Heart left ventricle (tissue), 16 donors: ENCODE data around the gene ATP6V1B1. TPM values are rescaled to one million over a fixed set of nuclear protein-coding genes. Genes with fewer than 3 reads are reported as not detected.

Source experiments
- ATAC-seq, 4 donors: fragments of 200-7000 bp; cut with Tn5 transposase; one replicate each; pipeline ENCODE4 v1.9.1; 2020 to 2022; ENCODE audit warnings: moderate library complexity in 4 of 4, mild to moderate bottlenecking in 3 of 4, moderate number of reproducible peaks in 1 of 4
- DNase-seq, 5 donors: peaks; one replicate each; pipeline ENCODE4 v3.0.0-alpha.2; 2020
- H3K27ac ChIP-seq, 12 donors: fragments of 200-600 bp; sonication (generic) in 4 of 12; one replicate each; pipeline versions ENCODE4 v1.5.0 to v1.8.0; 2016 to 2022; ENCODE audit warnings: mild to moderate bottlenecking in 2 of 12
- H3K27me3 ChIP-seq, 9 donors: fragments of 200-600 bp; sonication (generic) in 2 of 9; one replicate each; pipeline versions ENCODE4 v1.5.1 to v1.8.0; 2016 to 2022; ENCODE audit warnings: mild to moderate bottlenecking in 3 of 9
- H3K36me3 ChIP-seq, 9 donors: fragments of 200-600 bp; sonication (generic) in 2 of 9; one replicate each; pipeline versions ENCODE4 v1.5.0 to v1.8.0; 2018 to 2022; ENCODE audit warnings: mild to moderate bottlenecking in 2 of 9
- H3K4me1 ChIP-seq, 12 donors: fragments of 200-600 bp; sonication (generic) in 4 of 12; one replicate each; pipeline versions ENCODE4 v1.5.0 to v1.8.0; 2016 to 2022; ENCODE audit warnings: mild to moderate bottlenecking in 3 of 12
- H3K4me3 ChIP-seq, 12 donors: fragments of 200-600 bp; sonication (generic) in 4 of 12; one replicate each; pipeline versions ENCODE4 v1.5.0 to v1.8.0; 2017 to 2022; ENCODE audit warnings: mild to moderate bottlenecking in 9 of 12, moderate library complexity in 4 of 12
- H3K9me3 ChIP-seq, 12 donors: fragments of 200-600 bp; sonication (generic) in 4 of 12; one replicate each; pipeline versions ENCODE4 v1.5.0 to v1.8.0; 2016 to 2022; ENCODE audit warnings: mild to moderate bottlenecking in 1 of 12
- POLR2A ChIP-seq, 2 donors: fragments of 450-650 bp; IDR thresholded peaks; one replicate each; pipeline ENCODE4 v1.6.1; 2017; ENCODE audit warnings: antibody characterized with exemption in 2 of 2, mild to moderate bottlenecking in 2 of 2, moderate library complexity in 2 of 2
- WGBS, 4 donors: extraction: QIAGEN DNeasy Blood & Tissue Kit in 2 of 4; methylation state at CpG; one replicate each; pipeline versions ENCODE4 v1.1.5 to v1.1.7; 2013 to 2018; 5-methylcytosine and 5-hydroxymethylcytosine counted together
- intact Hi-C, 10 donors: fragments of 100-400 bp; cut with DNase I; formaldehyde crosslinking; loops; one replicate each; pipeline versions ENCODE4 v1.11.1 to v1.14.2; 2022
- polyA plus RNA-seq, 2 donors: library from polyadenylated mRNA; stranded (reverse); fragments of 200-250 nt; gene quantifications; one replicate each; pipeline ENCODE4 v1.2.3, GENCODE V29; 2013
- total RNA-seq, 9 donors: library from RNA; depleted of rRNA in 2 of 9; stranded (reverse); fragments of >200 nt in 2 of 9; fragmentation: NEBNext Ultra II Directional in 3 of 9; extraction: Animal tissue kit (Norgen Biotek cat#: 25700) in 3 of 9; gene quantifications; one replicate each; pipeline versions ENCODE4 v1.1.0 to v1.2.4, GENCODE V29; 2016 to 2023
- TF ChIP-seq, protein P1 (sequence below), 12 donors: fragments of 200-600 bp; sonication (generic) in 4 of 12; IDR thresholded peaks; one replicate each; pipeline versions ENCODE4 v1.5.0 to v1.8.0; 2018 to 2022; ENCODE audit warnings: antibody characterized with exemption in 12 of 12, mild to moderate bottlenecking in 5 of 12
- donor health status: ischemic (EF 13 %, LVEDD 7.1; RV severe dilation, severe dysfunction).
- donor health status: healthy with polysubstance abuse.
- donor health status: DM: no; HTN: yes; CAD: no.
- donor health status: DM: no; HTN: no; CAD: no.
- donor health status: ischemic (EF 25% LVEDD 6.9; RV normal size, moderate dysfunction).
- donor health status: ischemic (EF 25% LVEDD 5.7; RV mildly dilated, moderate dysfunction).
- donor health status: healthy.
- donor health status: DM: yes; HTN: yes; CAD: no.
- donor health status: ischemic (EF 35%, LVEDD 5.7; RV mildly dilated, moderate dysfunction).
- donor health status: nonischemic (EF 11% LVEDD 7.7; RV severe dilation, severe dysfunction).
- donor health status: DM: yes; HTN: yes; CAD: no.
- donor health status: PGD.
- donor health status: ischemic (EF 29% LVEDD 5.4; RV normal size, mild dysfunction).
- donor health status: nonischemic (EF 23%, LVEDD 6.1; RV moderate dilation, normal function).

Gene ATP6V1B1
- total and polyA plus RNA-seq, 11 donors = 0.16 to 1.8 (median 0.48) TPM; not detected in 4

DNA sequence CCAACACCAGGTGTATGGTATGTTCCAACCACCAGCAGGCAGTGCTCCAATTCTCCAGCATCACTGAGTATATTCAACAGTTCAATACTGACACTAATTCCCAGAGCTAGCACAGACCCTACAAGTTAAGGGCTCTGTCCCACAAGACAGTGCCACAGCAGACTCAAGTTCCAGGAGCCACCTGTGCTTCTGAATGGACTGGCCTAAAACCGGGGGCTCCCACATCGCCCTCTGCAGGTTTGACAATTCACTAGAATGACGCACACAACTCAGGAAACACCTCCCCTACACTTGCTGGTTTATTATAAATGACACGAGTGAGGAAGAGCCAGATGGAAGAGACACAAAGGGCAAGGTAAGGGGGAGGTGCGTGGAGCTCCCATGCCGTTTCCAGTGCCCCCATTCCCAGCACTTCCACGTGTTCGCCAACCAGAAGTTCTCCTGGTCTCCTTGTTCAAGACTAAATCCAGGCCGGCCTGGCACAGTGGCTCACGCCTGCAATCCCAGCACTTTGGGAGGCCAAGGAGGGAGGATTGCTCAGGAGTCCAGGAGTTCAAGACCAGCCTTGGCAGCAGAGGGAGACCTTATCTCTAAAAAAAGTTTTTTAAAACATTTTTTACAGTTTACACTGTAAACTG, 12.2 kb upstream of the ATP6V1B1 start:
- ATAC-seq (no peak), DNase-seq (no peak)
- TF ChIP-seq, protein P1, sequence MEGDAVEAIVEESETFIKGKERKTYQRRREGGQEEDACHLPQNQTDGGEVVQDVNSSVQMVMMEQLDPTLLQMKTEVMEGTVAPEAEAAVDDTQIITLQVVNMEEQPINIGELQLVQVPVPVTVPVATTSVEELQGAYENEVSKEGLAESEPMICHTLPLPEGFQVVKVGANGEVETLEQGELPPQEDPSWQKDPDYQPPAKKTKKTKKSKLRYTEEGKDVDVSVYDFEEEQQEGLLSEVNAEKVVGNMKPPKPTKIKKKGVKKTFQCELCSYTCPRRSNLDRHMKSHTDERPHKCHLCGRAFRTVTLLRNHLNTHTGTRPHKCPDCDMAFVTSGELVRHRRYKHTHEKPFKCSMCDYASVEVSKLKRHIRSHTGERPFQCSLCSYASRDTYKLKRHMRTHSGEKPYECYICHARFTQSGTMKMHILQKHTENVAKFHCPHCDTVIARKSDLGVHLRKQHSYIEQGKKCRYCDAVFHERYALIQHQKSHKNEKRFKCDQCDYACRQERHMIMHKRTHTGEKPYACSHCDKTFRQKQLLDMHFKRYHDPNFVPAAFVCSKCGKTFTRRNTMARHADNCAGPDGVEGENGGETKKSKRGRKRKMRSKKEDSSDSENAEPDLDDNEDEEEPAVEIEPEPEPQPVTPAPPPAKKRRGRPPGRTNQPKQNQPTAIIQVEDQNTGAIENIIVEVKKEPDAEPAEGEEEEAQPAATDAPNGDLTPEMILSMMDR (IDR thresholded peaks at IDR 0.05) = no peak
- TF ChIP-seq POLR2A (IDR thresholded peaks at IDR 0.05) = no peak
- no peaks in the 10 kb centered on the region for H3K36me3 ChIP-seq
- no peaks in the 10 kb centered on the region for H3K9me3 ChIP-seq
- intact Hi-C loops = loop anchor here in 4 of 10 donors (5.0 to 10.0 kb wide), 4 partner anchors 51 to 609 kb away; no protein-coding TSS in a partner anchor
- H3K27ac ChIP-seq = no peak overlapping the region
- peaks cover 0 to 3% (median 0%) of the 10 kb centered on the region in 9 donors for H3K27me3 ChIP-seq
- H3K4me1 ChIP-seq = peaks cover 0 to 9% (median 0%) of the 10 kb centered on the region in 12 donors
- 68 to 74% (median 72%) methylated on average over 10 of the region's 10 CpGs for WGBS, 4 donors
- no peak overlapping the region for H3K4me3 ChIP-seq

DNA sequence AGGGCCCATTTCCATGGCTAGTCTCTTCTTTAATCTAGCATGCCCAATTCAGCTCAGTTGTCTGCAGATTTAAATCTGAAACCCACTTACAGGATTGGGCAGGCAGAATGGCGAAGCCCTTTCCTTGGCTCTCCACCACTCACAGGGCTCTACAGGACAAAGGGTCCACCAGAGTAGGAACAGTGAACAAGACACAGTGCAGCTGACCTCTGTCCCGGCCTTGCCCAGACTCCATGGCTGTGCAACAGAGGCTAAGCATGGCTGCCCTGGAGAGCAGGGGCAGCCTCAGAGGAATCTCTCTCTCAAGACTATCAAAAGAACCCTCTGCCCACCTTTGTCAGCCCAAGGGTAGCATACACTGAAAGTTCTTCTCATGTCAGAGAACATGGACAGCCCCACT, 9.7 kb upstream of the ATP6V1B1 start:
- intact Hi-C loops = loop anchor here in 2 of 10 donors (10.0 kb wide), 3 partner anchors 141 to 611 kb away; no protein-coding TSS in a partner anchor

DNA sequence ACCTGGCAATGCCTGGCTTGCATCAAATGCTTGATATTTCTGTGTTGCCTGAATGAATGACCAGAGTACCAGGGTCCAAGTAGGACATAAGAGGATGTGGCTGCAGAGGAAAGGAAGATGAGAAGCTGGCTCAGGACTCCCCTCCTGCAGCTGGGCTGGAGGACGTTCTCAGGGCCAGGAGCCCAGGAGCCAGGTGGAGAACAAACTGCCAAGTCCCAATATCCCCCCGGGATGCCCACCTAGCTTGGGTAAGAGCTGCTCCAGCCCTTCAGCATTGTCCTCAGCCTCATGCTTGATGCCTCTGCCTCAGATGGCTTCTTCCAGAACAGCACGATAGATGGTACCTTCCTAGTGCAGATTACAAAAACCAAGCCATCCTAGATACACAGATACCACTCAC, 8.6 kb upstream of the ATP6V1B1 start:
- 81 to 92% (median 86%) methylated on average over 3 of the region's 3 CpGs for WGBS, 4 donors
- no peaks in the 10 kb centered on the region for H3K36me3 ChIP-seq
- intact Hi-C loops = loop anchor here in 2 of 10 donors (10.0 kb wide), 3 partner anchors 142 to 612 kb away; no protein-coding TSS in a partner anchor
- H3K4me3 ChIP-seq = no peak overlapping the region
- DNase-seq (no peak), ATAC-seq (no peak)
- no peaks in the 10 kb centered on the region for H3K9me3 ChIP-seq
- no peak overlapping the region for H3K27ac ChIP-seq
- peaks cover 0 to 4% (median 0%) of the 10 kb centered on the region in 9 donors for H3K27me3 ChIP-seq
- H3K4me1 ChIP-seq = peaks cover 0 to 9% (median 0%) of the 10 kb centered on the region in 12 donors
- no peak for TF ChIP-seq POLR2A (IDR thresholded peaks at IDR 0.05)
- TF ChIP-seq, protein P1 (IDR thresholded peaks at IDR 0.05) = no peak

More for the DNA sequence above, 9.7 kb upstream of the ATP6V1B1 start:
- DNase-seq (no peak), ATAC-seq (no peak)
- Histone ChIP-seq H3K27ac (no peak overlapping the region), H3K27me3 (peaks cover 0 to 3% (median 0%) of the 10 kb centered on the region in 9 donors), H3K4me3 (no peak overlapping the region), H3K36me3 (no peaks in the 10 kb centered on the region), H3K4me1 (peaks cover 0 to 9% (median 0%) of the 10 kb centered on the region in 12 donors), H3K9me3 (no peaks in the 10 kb centered on the region)
- TF ChIP-seq POLR2A (IDR thresholded peaks at IDR 0.05) = no peak
- TF ChIP-seq, protein P1 (IDR thresholded peaks at IDR 0.05) = no peak
- 85 to 100% (median 90%) methylated on average over 1 to 2 of the region's 2 CpGs for WGBS, 4 donors

DNA sequence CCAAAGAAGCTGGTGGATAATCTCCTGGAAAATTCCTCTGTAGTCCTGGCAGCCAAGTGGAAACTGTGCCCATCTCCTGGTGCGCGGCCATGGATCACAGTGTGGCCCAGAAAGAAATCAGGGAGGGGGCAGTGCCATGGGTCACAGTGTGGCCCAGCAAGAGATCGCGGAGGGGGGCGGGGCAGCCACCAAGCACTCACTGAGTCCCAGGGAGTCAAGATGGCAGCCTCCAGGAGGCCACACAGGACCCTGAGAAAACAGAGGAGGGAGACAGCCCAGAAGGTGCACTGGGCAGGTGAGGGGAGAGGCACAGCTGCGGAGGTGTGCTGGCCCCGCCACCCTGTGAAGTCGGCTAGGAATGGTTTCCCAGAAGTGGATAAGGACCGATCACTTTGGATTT, 8.1 kb upstream of the ATP6V1B1 start:
- 85 to 95% (median 88%) methylated on average over 9 of the region's 9 CpGs for WGBS, 4 donors

More for the DNA sequence above, 8.1 kb upstream of the ATP6V1B1 start:
- H3K36me3 ChIP-seq = no peaks in the 10 kb centered on the region
- no peaks in the 10 kb centered on the region for H3K9me3 ChIP-seq
- peaks cover 0 to 6% (median 0%) of the 10 kb centered on the region in 9 donors for H3K27me3 ChIP-seq
- DNase-seq (no peak), ATAC-seq (no peak)
- TF ChIP-seq, protein P1 (IDR thresholded peaks at IDR 0.05) = no peak
- no peak for TF ChIP-seq POLR2A (IDR thresholded peaks at IDR 0.05)
- intact Hi-C loops = loop anchor here in 2 of 10 donors (10.0 kb wide), 3 partner anchors 143 to 613 kb away; no protein-coding TSS in a partner anchor
- peaks cover 0 to 9% (median 0%) of the 10 kb centered on the region in 12 donors for H3K4me1 ChIP-seq
- no peak overlapping the region for H3K4me3 ChIP-seq
- no peak overlapping the region for H3K27ac ChIP-seq
